Glomerular visceral epithelial cell (primary cell): ENCODE results near the gene POM121L2.
"Not testable (repeated sequence)": the region's sequence is repeated elsewhere in the genome, so short reads cannot be mapped to it uniquely, and the experiment has no call there.

ENCODE experiments used
- DNase-seq: peaks from one replicate; pipeline ENCODE4 v3.0.0-alpha.2; 2016; ENCODE audit errors: extremely low spot score

Gene POM121L2

DNA sequence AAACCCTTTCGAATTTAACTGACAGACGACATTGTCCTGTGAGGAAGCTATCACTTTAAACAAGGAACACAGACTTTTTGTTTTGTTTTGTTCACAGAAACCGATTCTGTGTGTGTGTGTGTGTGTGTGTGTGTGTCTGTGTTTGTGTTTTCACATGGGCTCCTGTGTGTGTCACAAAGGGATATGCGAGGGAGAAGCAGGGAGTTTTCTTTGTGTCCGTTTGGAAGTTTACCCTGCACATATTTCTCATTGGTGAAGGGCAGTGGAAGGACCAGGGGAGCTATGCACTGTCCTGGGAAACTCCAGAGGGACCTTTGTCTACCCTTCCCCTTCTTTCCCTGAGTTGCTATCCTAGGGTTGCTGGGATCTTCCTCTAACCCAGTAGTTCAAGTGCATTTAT lies 17.7 kb downstream of the POM121L2 start:
- no peak for DNase-seq

GRCh38 chr6:27293436-27294098 lies 18.5 kb downstream of the POM121L2 start:
- peak; percentile 61 for DNase-seq

DNA sequence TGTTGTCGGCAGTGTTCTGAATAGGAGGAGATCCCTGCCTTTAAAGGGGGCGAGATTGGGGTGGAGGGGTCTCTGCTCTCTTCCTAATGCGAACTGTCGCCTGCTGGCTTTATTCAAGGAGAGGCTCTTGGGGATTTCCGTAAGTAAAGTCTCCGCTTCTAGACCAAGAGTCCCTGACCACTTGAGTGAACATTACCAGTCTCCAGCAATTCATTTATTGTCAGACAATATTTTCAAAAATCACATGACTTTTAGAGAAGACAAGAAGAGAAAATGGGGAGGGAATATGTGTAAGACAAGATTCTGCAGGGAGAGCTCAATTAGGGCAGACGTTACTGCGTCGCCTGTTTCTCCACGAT lies 21.2 kb downstream of the POM121L2 start:
- DNase-seq, result no peak

DNA sequence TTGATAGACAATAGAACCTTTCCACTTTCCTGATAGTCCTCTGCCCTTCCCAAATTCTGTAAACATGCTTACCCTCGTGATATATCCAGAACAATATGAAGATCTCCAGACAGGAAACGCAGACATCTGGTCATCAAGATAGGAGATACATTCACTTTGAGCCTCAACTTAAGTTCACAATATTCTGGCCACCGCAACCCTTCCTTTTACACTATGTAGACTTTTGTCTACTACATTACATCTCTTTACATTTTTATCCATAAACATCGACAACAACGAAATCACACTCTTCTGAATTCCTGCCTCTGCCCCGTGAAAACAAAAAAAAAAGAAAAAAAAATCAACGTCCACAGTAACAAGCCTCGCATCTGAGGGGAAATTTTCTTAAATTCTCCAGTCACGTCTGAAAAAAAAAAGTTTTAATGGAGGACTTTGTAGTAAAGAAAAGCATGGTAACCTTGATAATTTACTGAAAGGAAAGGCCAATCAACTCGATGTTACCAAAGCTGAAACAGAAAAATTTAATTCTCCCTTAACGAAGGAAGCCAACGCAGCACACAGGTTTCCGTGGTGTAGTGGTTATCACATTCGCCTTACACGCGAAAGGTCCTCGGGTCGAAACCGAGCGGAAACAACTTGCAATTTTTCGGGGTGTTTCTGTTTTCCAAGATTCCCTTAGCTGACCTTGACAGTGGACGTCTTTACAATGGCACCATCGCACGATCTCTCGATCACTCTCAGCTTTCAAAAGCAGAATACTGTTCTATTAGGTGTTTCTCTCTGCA lies 21.8 kb downstream of the POM121L2 start:
- DNase-seq, result no peak

DNA sequence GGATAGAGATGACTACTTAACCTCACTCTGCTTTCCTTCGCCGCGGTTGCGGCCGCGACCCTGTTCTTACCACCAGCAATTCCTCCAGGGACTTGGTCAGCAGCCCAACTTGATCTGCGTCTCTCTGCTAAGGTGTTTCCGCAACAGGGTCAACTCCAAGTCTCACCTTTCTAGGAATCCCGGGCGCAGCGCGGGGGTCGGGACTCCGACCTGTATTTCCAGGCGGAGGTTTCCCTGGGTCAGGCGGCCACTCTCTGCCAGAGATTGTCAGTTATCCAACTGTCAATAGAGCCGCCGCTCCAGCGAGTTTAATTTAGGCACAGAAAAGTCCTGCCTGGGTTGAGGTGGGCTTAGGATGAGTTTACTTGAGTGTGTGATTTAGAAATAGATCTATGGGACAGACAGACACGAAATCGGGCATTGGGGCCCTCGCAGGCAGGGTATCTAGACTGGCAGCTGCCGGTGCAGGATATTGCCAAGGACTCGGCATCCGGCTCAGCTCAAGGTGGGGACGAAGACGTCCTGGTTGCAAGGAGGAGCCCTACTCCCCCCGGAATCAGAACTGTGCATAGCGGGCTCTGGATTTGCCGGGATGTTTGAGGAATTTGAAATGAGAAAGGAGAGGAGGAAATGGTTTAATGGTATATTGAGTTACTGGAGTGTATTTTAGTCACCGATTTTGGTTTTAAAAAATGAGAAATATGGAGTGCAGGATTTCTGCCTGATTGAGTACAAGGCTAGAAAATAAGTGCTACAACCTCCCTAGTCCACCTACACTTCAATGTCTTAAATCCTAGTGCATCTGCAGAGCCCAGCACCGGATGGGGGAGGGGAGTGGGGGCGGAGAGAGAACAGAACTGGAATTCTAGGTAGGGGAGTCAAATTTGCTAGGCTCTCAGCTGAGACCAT lies 23.7 kb downstream of the POM121L2 start:
- DNase-seq, result peak; percentile 62

- no peak for DNase-seq
These were observed 24.3 kb downstream of the POM121L2 start for GRCh38 chr6:27287751-27288135.

DNA sequence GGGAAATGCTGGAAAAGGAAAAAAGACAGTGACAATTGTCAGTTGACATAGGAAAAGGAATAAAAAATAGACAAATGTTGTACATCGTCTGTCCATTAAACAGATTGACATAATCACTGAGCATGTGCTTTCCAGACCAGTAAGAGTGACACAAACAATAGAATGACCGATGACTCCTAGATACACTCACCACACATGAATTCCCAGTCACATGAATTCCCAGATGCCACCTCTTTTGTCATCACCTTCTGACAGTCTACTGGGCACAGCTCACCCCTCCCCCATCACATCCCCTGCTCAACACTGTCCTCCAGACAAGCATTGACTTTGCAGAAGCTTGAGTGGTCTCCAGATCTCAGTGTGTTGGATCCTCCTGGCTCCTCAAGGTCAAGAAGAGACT lies 25.9 kb downstream of the POM121L2 start:
- DNase-seq, result no peak

DNA sequence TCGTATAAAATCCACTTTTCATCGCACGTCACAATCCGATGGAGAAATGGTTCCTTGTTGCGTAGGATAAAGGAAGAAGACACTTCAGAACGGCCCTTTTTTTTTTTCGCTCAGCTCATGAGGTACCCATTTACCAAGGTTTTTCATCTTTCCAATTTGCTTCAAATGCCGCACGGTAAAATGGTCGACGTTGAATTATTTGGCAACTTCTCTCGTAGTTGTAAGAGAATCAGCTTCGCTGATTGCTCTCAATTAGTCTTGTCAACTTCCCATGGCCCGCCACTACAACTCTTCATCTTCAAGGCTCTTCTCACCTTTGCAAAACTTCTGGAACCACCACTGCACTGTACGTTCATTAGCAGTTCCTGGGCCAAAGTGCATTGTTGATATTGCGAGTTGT lies 28.8 kb downstream of the POM121L2 start:
- no peak for DNase-seq

DNA sequence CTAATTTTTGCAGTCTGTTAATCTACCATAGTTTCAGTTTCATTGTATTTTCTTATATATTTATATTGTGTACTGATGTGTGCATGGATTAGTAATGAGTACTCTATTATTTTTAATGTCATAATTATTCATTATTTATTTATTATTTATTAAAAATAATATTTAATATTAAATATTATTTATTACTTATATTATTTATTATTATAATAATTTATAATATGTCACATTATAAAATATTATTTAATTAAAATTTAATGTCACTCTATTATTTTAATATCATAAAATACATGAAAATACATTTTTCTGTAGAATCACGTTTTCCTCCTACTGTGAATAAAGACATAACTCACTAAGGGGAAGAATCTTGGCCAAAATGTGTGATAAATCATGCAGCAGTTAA lies 30.5 kb downstream of the POM121L2 start:
- no peak for DNase-seq

- no peak for DNase-seq
These were observed 31.0 kb downstream of the POM121L2 start for GRCh38 chr6:27281105-27281539.

- peak; percentile 48 for DNase-seq
These were observed 31.5 kb downstream of the POM121L2 start for GRCh38 chr6:27280540-27281000.

DNA sequence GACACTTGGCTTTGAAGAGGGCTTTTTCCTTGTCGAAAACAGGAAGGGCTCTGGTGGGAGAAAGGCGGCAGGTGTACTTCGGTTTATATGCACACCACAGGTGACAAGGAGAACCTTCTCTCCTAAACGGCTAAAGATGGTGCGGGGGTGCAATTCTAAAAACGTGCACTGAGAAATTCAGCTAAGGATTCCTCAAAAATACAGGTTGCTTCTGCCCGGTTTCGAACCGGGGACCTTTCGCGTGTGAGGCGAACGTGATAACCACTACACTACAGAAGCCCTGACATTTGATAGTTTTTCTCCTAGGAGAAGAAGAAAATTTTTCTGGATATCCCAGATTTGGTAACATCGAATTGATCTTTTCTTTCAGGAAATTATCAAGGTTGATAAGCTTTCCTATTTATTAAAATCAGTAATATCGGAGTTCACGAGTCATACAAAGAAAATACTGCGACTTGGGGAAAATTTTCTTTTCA lies 32.0 kb downstream of the POM121L2 start:
- DNase-seq, result peak; percentile 72

DNA sequence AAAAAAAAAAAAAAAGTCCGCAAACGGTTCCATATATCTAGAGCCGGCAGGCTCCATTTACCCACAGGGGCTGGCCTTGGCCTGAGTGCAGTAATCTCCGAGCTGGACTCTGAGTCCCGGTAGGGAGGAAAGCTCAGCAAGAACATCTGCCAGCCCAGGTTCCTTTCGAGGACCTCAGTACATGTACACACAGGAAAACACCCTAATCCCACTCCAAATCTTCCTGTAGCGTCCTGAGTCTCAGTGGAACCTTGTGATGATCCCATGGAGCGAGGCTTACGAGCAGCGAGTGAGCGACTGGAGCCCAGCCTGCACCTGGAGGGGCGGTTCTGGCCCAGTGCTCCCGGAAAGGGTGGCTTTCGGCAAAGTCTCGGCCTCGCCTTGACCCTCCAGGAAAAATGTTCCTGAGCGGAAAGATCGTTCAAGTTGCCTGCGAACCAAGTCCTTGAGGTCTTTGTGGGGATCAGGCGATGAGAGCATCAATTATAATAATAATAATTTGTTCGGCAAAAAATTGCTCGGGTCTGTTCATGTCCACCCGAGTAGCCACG lies 32.5 kb downstream of the POM121L2 start:
- no peak for DNase-seq

- no peak for DNase-seq
These were observed 36.8 kb downstream of the POM121L2 start for GRCh38 chr6:27275025-27275956.

DNA sequence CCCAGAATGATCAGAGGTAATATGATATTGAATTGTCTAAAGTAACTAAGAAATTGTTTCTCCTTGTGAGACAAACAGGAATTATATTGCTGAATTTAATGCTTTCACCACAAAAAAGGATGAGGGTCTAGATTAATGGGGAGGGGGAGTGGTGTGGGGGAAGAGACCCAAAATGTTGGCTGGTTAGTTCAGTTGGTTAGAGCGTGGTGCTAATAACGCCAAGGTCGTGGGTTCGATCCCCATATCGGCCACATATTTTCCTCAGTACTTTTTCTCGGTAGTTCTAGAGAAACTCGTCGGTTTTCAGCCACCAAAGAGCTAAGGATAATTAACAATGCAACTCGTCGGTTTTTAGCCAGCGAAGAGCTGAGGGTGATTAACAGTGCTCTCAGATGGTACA lies 38.3 kb downstream of the POM121L2 start:
- no peak for DNase-seq

- DNase-seq, result no peak
These were observed 43.3 kb downstream of the POM121L2 start for GRCh38 chr6:27268803-27269202.

- DNase-seq, result no peak
These were observed 44.1 kb downstream of the POM121L2 start for GRCh38 chr6:27267857-27268434.

DNA sequence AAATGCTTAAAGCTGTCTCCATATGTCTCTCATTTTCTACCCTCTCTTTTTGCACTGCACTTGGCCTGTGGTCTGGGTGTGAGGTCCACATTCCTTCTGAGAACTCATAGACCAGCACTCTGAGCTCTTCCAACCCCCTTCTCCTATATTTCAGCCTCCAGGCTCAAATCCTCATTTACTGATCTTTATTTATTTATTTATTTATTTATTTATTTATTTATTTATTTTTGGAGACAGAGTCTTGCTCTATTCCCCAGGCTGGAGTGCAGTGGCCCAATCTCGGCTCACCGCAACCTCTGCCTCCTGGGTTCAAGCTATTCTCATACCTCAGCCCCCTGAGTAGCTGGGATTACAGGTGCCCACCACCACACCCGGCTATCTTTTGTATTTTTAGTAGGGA lies 45.1 kb downstream of the POM121L2 start:
- DNase-seq, result not testable (repeated sequence)

GRCh38 chr6:27263886-27264285 lies 48.2 kb downstream of the POM121L2 start:
- peak; percentile 58 for DNase-seq

GRCh38 chr6:27260836-27261375 lies 51.2 kb downstream of the POM121L2 start:
- no peak for DNase-seq
